GM19099 (cell line): ENCODE data around the gene MAD2L1BP.

Experiments used
- POLR2A ChIP-seq: IDR thresholded peaks from 3 replicates; pipeline ENCODE4 v1.6.1; 2011; ENCODE audit warnings: low read depth; ENCODE audit not compliant: insufficient read length; ENCODE audit errors: extremely low read depth

Gene MAD2L1BP, protein sequence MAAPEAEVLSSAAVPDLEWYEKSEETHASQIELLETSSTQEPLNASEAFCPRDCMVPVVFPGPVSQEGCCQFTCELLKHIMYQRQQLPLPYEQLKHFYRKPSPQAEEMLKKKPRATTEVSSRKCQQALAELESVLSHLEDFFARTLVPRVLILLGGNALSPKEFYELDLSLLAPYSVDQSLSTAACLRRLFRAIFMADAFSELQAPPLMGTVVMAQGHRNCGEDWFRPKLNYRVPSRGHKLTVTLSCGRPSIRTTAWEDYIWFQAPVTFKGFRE

DNA sequence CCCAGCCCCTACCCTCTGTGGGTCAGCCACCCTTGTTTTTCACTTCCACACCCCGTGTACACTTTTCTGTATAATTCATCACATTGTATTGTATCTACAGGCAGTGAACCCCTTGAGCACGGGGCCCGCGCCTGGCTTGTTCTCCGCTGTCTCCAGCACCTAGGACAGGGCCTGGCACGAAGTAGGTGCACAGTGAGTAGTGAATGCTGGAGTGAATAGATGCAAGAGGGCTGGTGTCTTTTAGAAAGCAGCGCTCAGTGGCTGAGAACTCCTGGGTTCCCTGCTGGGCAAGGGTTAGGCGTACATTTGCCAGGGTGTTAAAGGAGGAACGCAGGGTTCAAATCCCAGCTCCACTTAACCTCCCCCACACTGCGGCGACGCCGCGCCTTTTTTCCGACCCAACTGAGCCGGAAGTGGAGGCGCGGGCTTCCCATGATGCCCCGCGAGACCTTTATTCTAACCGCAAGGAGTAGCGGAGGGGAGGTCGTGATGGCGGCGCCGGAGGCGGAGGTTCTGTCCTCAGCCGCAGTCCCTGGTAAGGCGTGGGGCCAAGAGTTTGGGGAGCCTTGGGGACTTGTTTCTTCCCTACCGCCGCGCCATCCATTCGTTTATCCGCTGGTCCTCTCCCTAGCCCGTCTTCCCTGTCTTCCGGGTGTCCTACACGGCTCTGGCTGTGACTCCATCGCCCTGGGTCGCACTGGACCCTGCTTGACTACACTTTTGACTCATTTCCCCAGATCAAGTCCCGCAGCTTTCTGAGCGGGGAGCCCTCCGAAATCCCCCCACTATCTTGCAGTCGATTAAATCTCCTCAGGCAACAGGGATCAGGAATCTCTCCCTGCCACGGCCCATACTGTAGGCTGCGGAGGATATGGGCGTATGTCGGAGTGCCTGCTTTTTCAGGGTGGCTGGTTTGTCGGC lies at the start of gene MAD2L1BP:
TSS of gene MAD2L1BP (plus strand) at position 454 of the 921 bp plus-strand sequence. CDS start at position 490, 36 bp downstream.
- TF ChIP-seq POLR2A: peak; percentile 96

DNA sequence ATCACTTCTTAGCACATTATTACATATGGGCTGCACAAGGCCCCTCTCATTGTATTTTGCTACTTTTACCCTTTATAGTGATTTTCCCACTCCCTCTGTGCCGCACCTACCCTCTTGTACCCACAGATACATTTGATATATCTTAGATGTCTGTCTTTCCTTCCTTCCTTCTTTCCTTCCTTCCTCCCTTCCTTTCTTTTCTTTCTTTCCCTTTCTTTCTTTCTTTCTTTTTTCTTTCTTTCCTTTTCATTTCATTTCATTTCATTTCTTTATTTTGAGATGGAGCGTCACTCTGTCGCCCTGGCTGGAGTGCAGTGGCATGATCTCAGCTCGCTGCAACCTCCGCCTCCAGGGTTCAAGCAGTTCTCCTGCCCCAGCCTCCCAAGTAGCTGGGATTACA lies 47.4 kb upstream of the MAD2L1BP start:
- TF ChIP-seq POLR2A: no peak

DNA sequence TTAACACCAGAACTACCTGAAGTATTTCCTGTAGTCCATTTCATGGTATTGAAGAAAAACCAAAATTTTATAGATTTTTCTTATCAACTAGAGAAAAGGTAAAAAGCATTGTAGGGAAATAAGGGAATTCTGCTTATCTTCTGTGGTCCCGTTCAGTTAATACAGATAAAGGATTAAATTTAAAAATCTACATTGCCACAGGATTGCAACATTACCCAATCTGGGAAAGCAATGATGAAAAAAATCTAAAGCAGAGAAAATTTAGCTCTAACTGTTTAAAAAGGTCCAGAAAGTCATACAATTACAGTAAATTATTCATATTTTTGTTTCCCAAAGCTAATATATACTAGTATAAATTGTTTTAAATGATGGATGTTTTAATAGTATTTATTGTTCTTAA lies 41.7 kb upstream of the MAD2L1BP start:
- TF ChIP-seq POLR2A: no peak

DNA sequence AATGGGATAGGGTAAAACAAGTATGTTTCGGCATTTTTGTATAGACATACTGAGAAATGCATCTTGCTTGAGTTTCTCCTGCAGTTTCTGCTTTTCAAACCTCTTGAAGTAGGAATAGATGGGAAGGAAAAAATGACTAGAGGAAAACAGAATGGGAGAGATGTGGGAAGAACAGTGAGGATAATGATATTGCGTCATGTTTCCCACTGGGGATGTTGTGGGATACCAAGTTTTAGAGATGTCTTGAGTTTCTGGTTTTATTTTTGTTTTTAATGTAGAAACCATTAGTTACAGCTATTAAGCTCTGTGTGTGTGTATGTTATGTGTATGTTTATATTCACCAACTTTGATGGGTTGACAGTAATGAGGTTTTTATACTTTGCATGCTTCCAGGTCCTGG lies 35.0 kb upstream of the MAD2L1BP start:
- no peak for TF ChIP-seq POLR2A

DNA sequence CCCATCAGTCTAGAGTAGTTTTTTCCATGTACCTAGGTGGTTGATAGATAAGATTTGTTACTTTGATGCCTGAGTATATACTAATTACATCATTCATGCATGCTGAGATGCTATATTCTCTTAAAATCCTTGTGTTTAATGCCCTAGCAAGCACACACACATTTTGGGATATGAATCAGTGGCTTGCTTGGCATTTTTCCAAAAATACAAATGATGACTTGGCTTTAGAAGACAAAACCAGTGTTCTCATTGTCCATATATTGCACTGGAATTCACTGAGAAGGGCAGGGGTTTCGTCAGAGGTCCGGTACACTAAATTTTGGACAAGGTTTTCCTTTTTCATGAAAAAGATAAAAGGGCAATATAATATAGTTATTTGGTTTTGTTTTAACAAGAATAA lies 31.5 kb upstream of the MAD2L1BP start:
- no peak for TF ChIP-seq POLR2A

DNA sequence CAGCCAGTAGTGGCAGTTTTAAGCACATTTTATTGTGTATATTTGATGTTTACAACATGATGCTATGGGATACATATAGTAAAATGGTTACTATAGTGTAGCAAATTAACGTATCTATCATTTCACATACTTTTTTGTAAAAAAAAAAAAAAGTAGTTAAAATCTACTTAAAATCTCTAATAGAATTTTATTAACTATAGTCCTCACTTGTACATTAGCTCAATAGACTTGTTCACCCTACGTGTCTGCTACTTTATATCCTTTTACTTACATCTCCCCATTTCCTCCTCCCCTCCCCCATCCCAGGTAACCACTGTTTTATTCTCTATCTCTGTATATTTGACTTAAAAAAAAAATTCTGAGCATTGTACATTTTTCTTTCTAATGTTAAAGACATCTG lies 29.6 kb upstream of the MAD2L1BP start:
- TF ChIP-seq POLR2A: no peak

DNA sequence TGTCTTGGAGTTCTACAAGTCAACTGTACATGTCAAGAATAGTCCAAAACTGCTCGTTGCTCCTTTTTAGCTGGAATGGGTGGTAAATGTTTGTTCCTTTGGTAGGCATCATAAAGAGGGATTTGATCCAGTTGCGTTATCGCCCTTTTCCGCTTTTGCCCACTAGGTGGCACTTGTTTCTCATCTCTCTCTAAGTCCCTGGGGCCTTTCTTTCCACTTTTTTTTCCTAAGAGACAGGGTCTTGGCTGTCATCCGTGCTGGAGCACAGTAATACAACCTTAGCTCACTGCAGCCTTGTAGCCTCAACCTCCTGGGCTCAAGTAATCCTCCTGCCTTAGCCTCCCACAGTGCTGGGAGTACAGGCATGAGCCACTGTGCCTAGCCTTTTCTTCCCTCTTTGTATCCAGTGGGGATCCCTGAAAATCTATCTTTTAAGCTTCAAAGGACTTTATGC lies 27.3 kb upstream of the MAD2L1BP start:
- TF ChIP-seq POLR2A: no peak

DNA sequence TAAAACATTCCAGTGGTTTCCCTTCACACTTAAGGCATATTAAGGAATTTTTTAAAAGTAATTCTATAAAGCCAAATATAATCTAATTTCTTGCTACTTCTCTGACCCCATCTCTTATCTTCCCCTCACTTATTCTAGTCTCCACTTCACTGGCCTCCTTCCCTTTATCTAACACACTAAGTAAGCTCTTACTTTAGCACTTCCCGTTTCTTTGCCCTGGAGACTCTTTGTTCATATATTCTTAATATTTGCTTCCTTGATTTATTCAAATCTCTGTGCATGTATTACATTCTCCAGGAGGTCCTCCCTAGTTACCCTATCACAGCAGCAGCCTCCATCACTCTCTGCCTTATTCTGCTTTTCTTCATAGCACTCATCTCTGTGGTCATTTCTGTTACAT lies 26.8 kb upstream of the MAD2L1BP start:
- TF ChIP-seq POLR2A: no peak

DNA sequence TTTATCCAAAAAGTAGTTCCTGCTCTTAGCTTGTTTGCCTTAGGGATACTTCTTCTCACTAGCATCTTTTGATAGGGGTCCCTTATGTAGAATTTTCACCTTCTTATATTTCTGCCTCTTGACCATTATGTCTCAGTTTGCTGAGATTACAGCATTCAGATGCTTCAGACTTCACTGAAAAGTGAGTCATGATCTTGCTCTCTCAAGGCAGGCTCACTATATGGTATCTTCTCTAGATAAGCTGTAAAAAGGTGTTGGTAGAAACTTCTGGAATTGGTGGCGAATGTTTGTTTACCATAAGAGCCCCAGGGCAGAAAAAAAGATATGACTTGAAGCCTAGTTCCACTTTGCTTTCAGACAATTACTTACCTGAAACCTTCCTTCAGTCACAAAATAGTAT lies 26.2 kb upstream of the MAD2L1BP start:
- no peak for TF ChIP-seq POLR2A

DNA sequence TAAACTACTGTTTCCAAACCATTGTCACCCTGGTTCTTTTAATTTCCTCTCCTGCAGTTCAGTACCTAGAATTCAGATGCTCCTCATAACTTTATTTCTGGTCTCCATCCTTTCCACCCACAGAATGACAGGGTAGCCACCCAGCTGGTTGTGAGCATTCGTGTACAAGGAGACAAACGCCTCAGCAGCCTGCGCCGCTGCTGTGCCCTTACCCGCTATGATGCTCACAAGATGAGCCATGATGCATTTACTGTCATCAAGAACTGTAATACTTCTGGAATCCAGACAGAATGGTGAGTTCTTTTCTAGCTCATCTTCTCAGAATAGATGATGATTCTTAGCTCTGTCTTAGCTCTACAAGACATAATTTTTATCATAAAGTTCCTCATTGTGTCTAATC lies 25.2 kb upstream of the MAD2L1BP start:
- TF ChIP-seq POLR2A: no peak

DNA sequence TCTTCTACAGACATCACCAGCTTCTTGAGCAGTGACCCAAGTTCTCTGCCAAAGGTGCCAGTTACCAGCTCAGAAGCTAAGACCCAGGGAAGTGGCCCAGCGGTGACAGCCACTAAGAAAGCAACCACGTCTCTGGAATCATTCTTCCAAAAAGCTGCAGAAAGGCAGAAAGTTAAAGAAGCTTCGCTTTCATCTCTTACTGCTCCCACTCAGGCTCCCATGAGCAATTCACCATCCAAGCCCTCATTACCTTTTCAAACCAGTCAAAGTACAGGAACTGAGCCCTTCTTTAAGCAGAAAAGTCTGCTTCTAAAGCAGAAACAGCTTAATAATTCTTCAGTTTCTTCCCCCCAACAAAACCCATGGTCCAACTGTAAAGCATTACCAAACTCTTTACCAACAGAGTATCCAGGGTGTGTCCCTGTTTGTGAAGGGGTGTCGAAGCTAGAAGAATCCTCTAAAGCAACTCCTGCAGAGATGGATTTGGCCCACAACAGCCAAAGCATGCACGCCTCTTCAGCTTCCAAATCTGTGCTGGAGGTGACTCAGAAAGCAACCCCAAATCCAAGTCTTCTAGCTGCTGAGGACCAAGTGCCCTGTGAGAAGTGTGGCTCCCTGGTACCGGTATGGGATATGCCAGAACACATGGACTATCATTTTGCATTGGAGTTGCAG lies 21.8 kb upstream of the MAD2L1BP start:
- no peak for TF ChIP-seq POLR2A

DNA sequence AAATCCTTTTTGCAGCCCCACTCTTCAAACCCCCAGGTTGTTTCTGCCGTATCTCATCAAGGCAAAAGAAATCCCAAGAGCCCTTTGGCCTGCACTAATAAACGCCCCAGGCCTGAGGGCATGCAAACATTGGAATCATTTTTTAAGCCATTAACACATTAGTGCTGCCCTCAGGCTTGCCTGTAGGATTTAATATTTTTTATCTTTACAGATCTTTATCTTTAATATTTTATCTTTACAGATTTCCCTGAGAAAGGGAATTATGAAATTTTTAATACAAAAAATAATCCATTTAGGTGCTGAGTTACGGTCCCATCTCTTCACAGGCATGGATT lies 21.3 kb upstream of the MAD2L1BP start:
- TF ChIP-seq POLR2A: no peak

DNA sequence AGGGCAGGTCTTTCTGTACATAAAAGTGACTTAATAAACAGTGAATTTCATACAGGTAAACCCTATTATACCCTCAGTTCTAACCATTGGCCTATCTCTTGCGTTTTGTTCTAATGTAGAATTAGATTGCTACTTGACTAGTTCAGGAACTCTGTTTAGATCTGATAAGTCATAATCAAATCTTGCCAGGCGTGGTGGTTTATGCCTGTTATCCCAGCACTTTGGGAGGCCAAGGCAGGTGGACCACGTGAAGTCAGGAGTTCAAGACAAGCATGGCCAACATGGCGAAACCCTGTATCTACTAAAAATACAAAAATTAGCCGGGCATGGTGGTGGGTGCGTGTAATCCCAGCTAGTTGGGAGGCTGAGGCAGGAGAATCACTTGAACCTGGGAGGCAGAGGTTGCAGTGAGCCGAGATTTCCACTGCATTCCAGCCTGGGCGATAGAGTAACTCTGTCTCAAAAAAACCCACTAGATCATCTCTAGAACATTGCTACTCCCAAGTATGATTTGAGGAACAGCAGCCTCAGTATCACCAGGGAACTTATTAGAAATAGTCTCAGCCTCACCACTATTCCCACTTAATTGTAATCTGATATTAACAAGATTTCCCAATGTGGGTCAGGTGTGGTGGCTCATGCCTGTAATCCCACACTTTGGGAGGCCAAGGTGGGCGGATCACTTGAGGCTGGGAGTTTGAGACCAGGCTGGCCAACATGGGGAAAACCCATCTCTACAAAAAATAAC lies 18.7 kb upstream of the MAD2L1BP start:
- no peak for TF ChIP-seq POLR2A

DNA sequence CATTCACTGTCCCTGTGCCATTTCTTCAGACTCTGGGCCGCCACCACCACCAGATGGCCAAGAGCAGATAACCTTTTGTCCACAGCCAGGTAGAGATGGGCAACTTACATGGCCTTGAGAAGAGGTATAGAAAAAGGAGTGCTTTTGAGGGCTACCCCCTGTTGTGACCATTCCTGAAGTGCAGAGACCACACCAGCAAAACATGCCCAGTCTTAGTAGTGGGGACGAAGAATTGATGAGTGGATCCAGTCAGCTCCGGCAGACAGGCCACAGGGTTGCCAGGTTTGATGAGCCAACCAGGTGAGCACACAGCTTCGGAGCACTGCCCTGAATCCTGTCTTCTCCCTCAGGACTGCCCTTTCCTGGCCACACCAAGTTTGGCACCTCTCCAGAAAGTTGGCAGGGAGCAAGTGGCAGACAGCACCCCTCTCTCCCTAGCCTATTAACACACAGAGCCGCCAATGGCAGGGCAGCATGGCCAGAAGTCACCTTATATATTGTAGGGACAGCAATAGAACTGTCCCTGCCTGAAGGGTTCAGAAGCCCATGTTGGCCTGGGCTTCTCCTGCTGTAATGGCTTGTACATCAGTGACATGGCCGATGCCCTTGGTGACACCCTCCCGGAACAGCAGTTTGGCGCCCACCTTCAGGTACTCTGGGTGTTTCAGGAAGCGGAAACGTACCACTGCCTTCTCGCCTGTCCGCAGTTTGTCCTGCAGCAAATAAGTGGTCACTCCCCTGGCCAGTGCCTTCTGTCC lies 14.4 kb upstream of the MAD2L1BP start:
- TF ChIP-seq POLR2A: no peak
